Brain microvascular endothelial cell (primary cell): ENCODE measurements around the gene HMCN1.

Source experiments
- DNase-seq: peaks from one replicate; pipeline ENCODE4 v3.0.0-alpha.2; 2020
- H3K27ac ChIP-seq: fragments of 250-450 bp; sonication (Bioruptor Pico); 2 replicates; pipeline ENCODE4 v1.5.1; 2020; ENCODE audit warnings: mild to moderate bottlenecking, moderate library complexity
- H3K27me3 ChIP-seq: fragments of 250-450 bp; sonication (Bioruptor Pico); replicated peaks from 2 replicates; pipeline ENCODE4 v1.5.1; 2020; ENCODE audit warnings: mild to moderate bottlenecking
- H3K36me3 ChIP-seq: fragments of 250-450 bp; sonication (Bioruptor Pico); replicated peaks from 2 replicates; pipeline ENCODE4 v1.5.1; 2020; ENCODE audit warnings: mild to moderate bottlenecking
- H3K4me3 ChIP-seq: 2 replicates; pipeline ENCODE4 v1.5.1; 2011; ENCODE audit warnings: low read depth, mild to moderate bottlenecking, control low read depth, low read length, moderate library complexity
- in situ Hi-C: cut with HindIII; loops from 2 replicates; pipeline ENCODE4 v1.10.0; 2017; ENCODE audit warnings: low sequenced_read_pairs, low pct_ligation_motif_present
- TF ChIP-seq, protein P1 (sequence below): IDR thresholded peaks from 2 replicates; pipeline ENCODE4 v1.5.1; 2011; ENCODE audit warnings: low read depth, mild to moderate bottlenecking, moderate library complexity, low read length, control low read depth, inconsistent platforms; ENCODE audit errors: missing control alignments

Gene HMCN1

GRCh38 chr1:185695299-185695698 is 38.9 kb upstream of the HMCN1 start:
- in situ Hi-C loops, result no loop called here
- Histone ChIP-seq H3K36me3 (no peaks in the 10 kb centered on the region), H3K27ac (no peak overlapping the region), H3K27me3 (no peaks in the 10 kb centered on the region), H3K4me3 (no peak overlapping the region)
- DNase-seq, result no peak
- TF ChIP-seq, protein P1, sequence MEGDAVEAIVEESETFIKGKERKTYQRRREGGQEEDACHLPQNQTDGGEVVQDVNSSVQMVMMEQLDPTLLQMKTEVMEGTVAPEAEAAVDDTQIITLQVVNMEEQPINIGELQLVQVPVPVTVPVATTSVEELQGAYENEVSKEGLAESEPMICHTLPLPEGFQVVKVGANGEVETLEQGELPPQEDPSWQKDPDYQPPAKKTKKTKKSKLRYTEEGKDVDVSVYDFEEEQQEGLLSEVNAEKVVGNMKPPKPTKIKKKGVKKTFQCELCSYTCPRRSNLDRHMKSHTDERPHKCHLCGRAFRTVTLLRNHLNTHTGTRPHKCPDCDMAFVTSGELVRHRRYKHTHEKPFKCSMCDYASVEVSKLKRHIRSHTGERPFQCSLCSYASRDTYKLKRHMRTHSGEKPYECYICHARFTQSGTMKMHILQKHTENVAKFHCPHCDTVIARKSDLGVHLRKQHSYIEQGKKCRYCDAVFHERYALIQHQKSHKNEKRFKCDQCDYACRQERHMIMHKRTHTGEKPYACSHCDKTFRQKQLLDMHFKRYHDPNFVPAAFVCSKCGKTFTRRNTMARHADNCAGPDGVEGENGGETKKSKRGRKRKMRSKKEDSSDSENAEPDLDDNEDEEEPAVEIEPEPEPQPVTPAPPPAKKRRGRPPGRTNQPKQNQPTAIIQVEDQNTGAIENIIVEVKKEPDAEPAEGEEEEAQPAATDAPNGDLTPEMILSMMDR, result no peak

GRCh38 chr1:185696422-185697150 is 37.6 kb upstream of the HMCN1 start:
- DNase-seq, result no peak
- TF ChIP-seq, protein P1, result no peak
- Histone ChIP-seq H3K27me3 (no peaks in the 10 kb centered on the region), H3K27ac (no peak overlapping the region), H3K4me3 (no peak overlapping the region), H3K36me3 (no peaks in the 10 kb centered on the region)
- in situ Hi-C loops, result no loop called here

DNA sequence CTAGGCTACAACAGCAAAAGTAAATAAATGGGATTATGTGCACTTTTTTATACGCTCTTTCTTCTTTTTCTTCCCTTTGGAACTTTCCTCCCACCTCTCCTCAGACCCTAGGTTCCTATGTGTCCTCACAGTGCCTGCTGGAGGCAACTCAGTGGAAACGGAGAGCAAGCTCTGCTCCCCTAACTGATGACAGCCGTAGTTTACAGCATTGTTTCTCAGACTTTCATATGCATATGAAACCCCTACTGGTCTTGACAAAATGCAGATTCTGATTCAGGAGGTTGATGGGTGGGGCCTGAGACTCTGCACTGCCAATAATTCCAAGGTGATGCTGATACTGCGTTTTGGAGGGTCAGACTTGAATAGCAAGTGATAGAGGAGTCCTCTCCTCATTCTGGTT is 34.3 kb upstream of the HMCN1 start:
- TF ChIP-seq, protein P1, result no peak
- Histone ChIP-seq H3K27ac (no peak overlapping the region), H3K36me3 (no peaks in the 10 kb centered on the region), H3K4me3 (no peak overlapping the region), H3K27me3 (no peaks in the 10 kb centered on the region)
- no peak for DNase-seq
- in situ Hi-C loops, result no loop called here

- DNase-seq, result no peak
- Histone ChIP-seq H3K4me3 (no peak overlapping the region), H3K27me3 (no peaks in the 10 kb centered on the region), H3K36me3 (no peaks in the 10 kb centered on the region), H3K27ac (no peak overlapping the region)
- TF ChIP-seq, protein P1, result no peak
- in situ Hi-C loops, result no loop called here
These were observed 32.5 kb upstream of the HMCN1 start for GRCh38 chr1:185701650-185702049.

- Histone ChIP-seq H3K27ac (no peak overlapping the region), H3K36me3 (no peaks in the 10 kb centered on the region), H3K27me3 (no peaks in the 10 kb centered on the region), H3K4me3 (no peak overlapping the region)
- TF ChIP-seq, protein P1, result no peak
- in situ Hi-C loops, result no loop called here
- no peak for DNase-seq
These were observed 30.0 kb upstream of the HMCN1 start for GRCh38 chr1:185704181-185704580.

DNA sequence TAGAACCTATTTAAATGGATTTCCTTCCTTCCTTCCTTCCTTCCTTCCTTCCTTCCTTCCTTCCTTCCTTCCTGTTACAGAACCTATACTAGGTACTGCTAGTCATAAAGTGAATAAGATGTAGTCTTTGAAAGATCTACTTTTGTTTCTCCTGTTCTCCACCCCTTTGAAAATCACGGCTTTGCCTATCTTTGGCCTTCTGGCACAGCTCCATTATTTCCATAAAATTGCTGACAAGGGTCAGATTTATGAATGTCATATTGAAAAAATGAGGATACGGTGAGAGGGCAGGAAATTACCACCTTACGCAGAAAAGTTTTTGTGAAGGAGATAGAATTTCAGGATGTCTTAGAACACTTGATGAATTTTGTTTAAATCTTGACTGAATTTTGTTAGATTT is 18.1 kb upstream of the HMCN1 start:
- TF ChIP-seq, protein P1, result no peak
- in situ Hi-C loops, result no loop called here
- Histone ChIP-seq H3K4me3 (no peak overlapping the region), H3K36me3 (no peaks in the 10 kb centered on the region), H3K27me3 (no peaks in the 10 kb centered on the region), H3K27ac (no peak overlapping the region)
- DNase-seq, result no peak
